Activated naive CD4-positive, alpha-beta T cell treated with anti-CD3 and anti-CD28 coated beads, Interleukin-2, amount 50 U/mL, for 24 hours (primary cell): ENCODE measurements around the gene KCNS3.
A peak's percentile ranks its signal among the peaks of the same experiment; 100 is the strongest.

ENCODE experiments used
- H3K27ac Mint-ChIP-seq: one replicate; pipeline ENCODE4 v1.8.0; 2021; ENCODE audit warnings: mild to moderate bottlenecking, mixed read lengths
- H3K27me3 Mint-ChIP-seq: one replicate; pipeline ENCODE4 v1.8.0; 2021; ENCODE audit warnings: mixed read lengths
- H3K36me3 Mint-ChIP-seq: one replicate; pipeline ENCODE4 v1.8.0; 2021; ENCODE audit warnings: mixed read lengths
- H3K4me1 Mint-ChIP-seq: one replicate; pipeline ENCODE4 v1.8.0; 2021; ENCODE audit warnings: mixed read lengths
- H3K4me3 Mint-ChIP-seq: one replicate; pipeline ENCODE4 v1.8.0; 2021; ENCODE audit warnings: mild to moderate bottlenecking, mixed read lengths
- H3K9me3 Mint-ChIP-seq: one replicate; pipeline ENCODE4 v1.8.0; 2021; ENCODE audit warnings: mixed read lengths

The KCNS3 gene

DNA sequence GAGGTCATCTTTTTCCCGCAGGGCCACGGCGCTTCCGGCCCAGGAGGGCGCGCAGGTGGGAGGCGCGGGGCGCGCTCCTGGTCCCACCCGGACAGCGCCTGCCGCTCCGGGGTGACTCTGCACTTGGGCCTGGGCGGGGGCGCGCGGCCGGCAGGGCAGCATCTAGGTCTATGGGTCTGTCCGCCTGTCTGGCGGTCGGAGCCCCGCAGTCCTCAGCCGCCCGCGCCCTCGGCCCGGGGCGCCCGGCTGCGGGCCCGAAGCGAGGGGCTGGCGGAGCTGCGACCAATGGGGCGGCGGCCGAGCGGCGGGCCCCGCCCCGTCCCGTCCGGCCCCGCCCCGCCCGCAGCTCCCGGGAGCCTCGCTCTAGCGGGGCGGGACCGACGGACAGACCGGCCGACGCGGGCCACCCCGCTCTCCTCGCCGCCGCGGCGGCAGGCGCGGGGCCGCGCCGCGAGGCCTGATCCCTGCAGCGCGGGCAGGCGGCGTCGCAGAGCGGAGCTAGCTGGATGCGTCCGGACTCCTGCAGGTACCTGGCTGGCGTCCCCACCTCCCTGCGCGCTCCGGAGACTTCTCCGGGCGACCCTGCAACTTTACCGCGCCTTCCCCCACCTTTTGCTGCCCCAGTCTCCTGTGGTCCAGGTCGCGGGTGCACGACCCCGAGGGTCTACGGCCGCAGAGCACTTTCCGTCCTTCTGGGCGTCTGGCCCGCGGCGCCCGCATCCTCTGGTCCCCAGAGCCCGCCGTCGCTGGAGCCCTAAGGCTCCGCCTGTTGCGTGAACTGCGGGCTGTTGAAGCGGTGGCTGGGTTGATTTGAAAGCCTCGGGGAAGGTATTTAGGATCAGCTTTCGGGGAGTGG, at the start of gene KCNS3:
TSS of gene KCNS3 (plus strand) at position 387 of the 856 bp plus-strand sequence. CDS start 52,342 bp downstream, outside the sequence.
- peak within 1 kb of the TSS; percentile 77 for H3K4me3 Mint-ChIP-seq
- H3K27me3 Mint-ChIP-seq = peaks cover 47% of the 10 kb centered on the region
- H3K9me3 Mint-ChIP-seq = no peaks in the 10 kb centered on the region

DNA sequence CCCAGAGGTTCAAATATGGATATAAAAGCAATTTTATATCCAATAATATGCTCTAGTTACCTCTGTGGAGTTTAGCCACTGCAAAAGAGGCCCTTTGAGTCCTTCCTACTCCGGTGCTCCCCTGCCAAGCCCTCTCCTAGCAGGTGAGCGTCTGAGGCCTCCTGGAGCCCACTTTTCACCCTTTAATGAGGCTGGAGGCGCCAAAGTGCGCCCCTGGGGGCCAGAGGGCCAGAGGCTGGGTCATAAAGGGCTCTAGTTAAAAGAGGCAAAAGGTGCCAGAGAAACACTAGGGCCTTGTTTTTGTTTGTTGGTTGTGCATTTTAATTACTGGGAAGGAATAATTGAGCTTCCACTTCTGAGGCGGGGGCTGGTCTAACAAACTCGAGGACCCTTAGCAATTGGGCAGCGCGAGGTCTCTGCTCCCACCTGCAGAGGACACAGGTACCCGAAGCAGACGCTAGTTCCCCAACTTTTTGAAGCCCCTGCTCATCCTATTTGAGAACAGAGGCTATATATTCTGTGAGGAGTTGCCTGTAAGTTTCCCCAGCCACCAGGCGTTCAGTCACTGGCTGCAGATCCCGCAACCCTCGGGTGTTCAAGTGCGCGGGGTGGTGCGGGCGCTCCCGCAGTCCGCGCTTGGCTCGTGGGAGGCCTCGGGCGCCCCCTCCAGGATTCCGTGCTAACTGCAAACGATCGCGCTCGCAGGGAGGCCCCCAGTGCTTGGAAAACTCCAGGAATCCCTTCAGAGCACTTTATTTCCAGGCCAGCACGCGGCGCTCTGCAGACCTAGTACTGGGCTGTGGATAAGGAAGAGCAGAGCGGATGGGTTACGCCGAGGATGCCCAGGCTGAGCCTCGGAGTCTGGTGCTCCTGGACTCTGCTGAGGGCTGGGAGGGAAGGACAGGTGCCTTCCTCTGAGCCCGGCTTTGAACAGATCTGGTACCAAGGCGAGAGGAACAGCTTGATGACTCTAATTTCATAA, 48.1 kb upstream of the KCNS3 start:
- Mint-ChIP-seq H3K9me3 (no peaks in the 10 kb centered on the region), H3K4me3 (no peak overlapping the region), H3K27me3 (peaks cover 18% of the 10 kb centered on the region), H3K36me3 (no peaks in the 10 kb centered on the region), H3K4me1 (no peaks in the 10 kb centered on the region), H3K27ac (no peak overlapping the region)

More for the DNA sequence above, at the start of gene KCNS3:
- no peak within 1 kb of the TSS for H3K27ac Mint-ChIP-seq
- H3K4me1 Mint-ChIP-seq = peaks cover 7% of the 10 kb centered on the region
- H3K36me3 Mint-ChIP-seq = no peaks in the 10 kb centered on the region

DNA sequence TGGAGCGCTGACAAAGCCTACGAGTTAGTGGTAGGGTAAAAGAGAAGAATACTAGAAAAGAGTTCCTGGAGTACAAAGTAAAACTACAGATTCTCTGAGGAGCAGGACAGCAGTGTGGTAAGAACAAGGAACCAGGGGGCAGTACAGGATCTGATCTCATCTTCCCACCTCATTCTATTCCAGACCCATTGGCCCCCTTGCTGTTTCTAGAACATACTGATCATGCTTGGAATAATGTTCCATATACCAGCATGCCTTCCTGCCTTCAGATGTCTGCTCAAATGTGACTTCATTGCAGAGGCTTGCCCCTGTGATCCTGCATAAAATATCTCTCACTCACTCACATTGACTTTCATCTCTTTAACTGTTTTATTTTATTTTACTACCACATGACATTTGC, 43.0 kb upstream of the KCNS3 start:
- H3K4me1 Mint-ChIP-seq = no peaks in the 10 kb centered on the region
- peaks cover 11% of the 10 kb centered on the region for H3K27me3 Mint-ChIP-seq
- no peaks in the 10 kb centered on the region for H3K36me3 Mint-ChIP-seq
- H3K4me3 Mint-ChIP-seq = no peak overlapping the region
- no peak overlapping the region for H3K27ac Mint-ChIP-seq
- H3K9me3 Mint-ChIP-seq = no peaks in the 10 kb centered on the region

DNA sequence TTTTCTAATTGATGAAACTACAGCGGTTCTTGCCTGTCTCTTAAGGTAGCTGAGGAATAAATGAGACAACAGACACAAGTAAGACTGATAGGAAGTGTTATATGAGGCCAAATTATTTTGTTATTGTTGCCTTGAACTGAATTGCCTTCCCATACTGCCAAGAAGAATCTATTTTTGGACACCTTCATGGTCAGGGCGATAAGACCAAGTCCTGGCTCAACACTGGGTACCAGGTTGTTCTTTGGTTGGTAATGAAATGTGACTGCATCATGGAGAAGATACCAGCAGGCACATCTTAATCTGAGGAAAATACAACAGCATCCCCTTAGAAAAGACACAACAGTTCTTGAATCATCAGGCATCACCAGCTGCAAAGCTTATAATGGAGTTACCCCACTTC, 38.5 kb upstream of the KCNS3 start:
- no peaks in the 10 kb centered on the region for H3K9me3 Mint-ChIP-seq
- H3K36me3 Mint-ChIP-seq = no peaks in the 10 kb centered on the region
- H3K4me3 Mint-ChIP-seq = no peak overlapping the region

GRCh38 chr2:17843457-17843856, 35.0 kb upstream of the KCNS3 start:
- H3K4me1 Mint-ChIP-seq = no peaks in the 10 kb centered on the region
- no peak overlapping the region for H3K27ac Mint-ChIP-seq
- no peaks in the 10 kb centered on the region for H3K27me3 Mint-ChIP-seq
- no peak overlapping the region for H3K4me3 Mint-ChIP-seq
- H3K9me3 Mint-ChIP-seq = no peaks in the 10 kb centered on the region
- no peaks in the 10 kb centered on the region for H3K36me3 Mint-ChIP-seq

More for the DNA sequence above, 38.5 kb upstream of the KCNS3 start:
- Mint-ChIP-seq H3K27me3 (peaks cover 1% of the 10 kb centered on the region), H3K4me1 (no peaks in the 10 kb centered on the region), H3K27ac (no peak overlapping the region)

DNA sequence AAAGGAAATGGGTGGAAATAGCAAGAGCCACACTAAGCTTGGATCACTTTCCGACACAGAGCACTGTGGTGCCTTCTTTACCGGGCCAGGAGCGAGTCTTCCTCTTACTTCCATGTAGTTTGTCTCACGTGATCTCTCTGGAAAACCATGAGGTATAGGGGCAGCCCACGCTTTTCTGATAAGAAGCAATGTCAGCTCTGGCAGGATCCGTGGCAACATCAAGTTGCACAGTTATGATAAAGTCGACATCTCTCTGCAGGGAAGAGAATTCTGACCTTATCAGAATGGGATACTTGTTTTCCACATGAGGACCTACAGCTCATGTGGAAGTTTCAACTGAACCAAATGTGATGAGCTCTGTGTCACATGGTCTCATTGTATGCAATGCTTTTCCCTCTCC, 32.7 kb upstream of the KCNS3 start:
- H3K4me1 Mint-ChIP-seq = no peaks in the 10 kb centered on the region
- H3K4me3 Mint-ChIP-seq = no peak overlapping the region
- H3K27ac Mint-ChIP-seq = no peak overlapping the region
- H3K36me3 Mint-ChIP-seq = no peaks in the 10 kb centered on the region
- peaks cover 3% of the 10 kb centered on the region for H3K27me3 Mint-ChIP-seq
- no peaks in the 10 kb centered on the region for H3K9me3 Mint-ChIP-seq

- Mint-ChIP-seq H3K4me3 (no peak overlapping the region), H3K9me3 (no peaks in the 10 kb centered on the region), H3K27me3 (peaks cover 3% of the 10 kb centered on the region), H3K27ac (no peak overlapping the region), H3K4me1 (no peaks in the 10 kb centered on the region), H3K36me3 (no peaks in the 10 kb centered on the region)
Measured at GRCh38 chr2:17846676-17847075, 31.8 kb upstream of the KCNS3 start.

DNA sequence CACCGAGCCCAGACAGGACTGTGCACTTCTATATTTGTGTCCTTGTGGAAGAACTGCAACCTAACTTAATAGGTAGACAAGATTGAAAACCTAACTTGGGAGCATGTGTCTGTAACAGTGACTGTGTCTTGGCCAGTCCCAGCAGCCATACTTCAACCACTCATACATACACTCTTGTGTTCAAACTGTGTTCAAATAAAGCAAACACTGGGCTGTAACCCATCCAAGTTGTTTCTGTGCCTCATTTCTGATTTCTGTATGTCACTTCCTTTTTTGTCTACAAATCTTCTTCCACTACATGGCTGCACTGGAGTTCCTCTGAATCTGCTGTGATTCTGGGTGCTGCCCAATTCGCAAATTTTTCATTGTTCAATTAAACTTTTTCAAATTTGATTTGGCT, 31.2 kb upstream of the KCNS3 start:
- no peaks in the 10 kb centered on the region for H3K4me1 Mint-ChIP-seq
- no peaks in the 10 kb centered on the region for H3K36me3 Mint-ChIP-seq
- H3K27ac Mint-ChIP-seq = no peak overlapping the region
- no peaks in the 10 kb centered on the region for H3K9me3 Mint-ChIP-seq
- no peak overlapping the region for H3K4me3 Mint-ChIP-seq
- H3K27me3 Mint-ChIP-seq = peaks cover 3% of the 10 kb centered on the region

- no peaks in the 10 kb centered on the region for H3K4me1 Mint-ChIP-seq
- H3K4me3 Mint-ChIP-seq = no peak overlapping the region
- H3K9me3 Mint-ChIP-seq = no peaks in the 10 kb centered on the region
- no peaks in the 10 kb centered on the region for H3K36me3 Mint-ChIP-seq
- H3K27me3 Mint-ChIP-seq = peaks cover 8% of the 10 kb centered on the region
- no peak overlapping the region for H3K27ac Mint-ChIP-seq
Measured at GRCh38 chr2:17849275-17849674, 29.2 kb upstream of the KCNS3 start.

- no peaks in the 10 kb centered on the region for H3K9me3 Mint-ChIP-seq
- H3K4me3 Mint-ChIP-seq = no peak overlapping the region
- no peaks in the 10 kb centered on the region for H3K4me1 Mint-ChIP-seq
- H3K27me3 Mint-ChIP-seq = peaks cover 8% of the 10 kb centered on the region
- H3K27ac Mint-ChIP-seq = no peak overlapping the region
- H3K36me3 Mint-ChIP-seq = no peaks in the 10 kb centered on the region
Measured at GRCh38 chr2:17850151-17850550, 28.3 kb upstream of the KCNS3 start.

GRCh38 chr2:17851731-17852585, 26.5 kb upstream of the KCNS3 start:
- no peaks in the 10 kb centered on the region for H3K9me3 Mint-ChIP-seq
- H3K27ac Mint-ChIP-seq = no peak overlapping the region
- no peaks in the 10 kb centered on the region for H3K36me3 Mint-ChIP-seq
- no peak overlapping the region for H3K4me3 Mint-ChIP-seq
- H3K27me3 Mint-ChIP-seq = peaks cover 8% of the 10 kb centered on the region
- H3K4me1 Mint-ChIP-seq = no peaks in the 10 kb centered on the region

DNA sequence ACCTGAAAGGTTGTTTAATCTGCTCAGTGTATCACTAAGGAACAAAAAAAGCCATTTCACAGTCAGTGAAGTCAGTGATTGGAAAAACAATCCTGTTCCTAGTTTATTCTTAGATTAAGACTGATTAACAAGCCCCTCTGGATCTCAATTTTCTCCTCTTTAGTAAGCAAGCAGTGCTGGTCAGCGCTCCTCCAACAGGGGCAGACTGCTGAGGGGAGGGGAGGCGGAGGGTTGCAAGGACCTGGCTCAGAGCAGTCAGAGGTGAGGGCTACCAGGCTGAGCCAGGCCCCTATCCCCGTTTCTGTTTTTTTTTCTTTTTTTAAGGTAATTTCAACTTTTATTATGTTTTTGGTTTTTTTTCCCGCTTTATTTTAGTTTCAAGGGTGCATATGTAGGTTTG, 24.7 kb upstream of the KCNS3 start:
- Mint-ChIP-seq H3K4me3 (no peak overlapping the region), H3K36me3 (no peaks in the 10 kb centered on the region), H3K9me3 (no peaks in the 10 kb centered on the region), H3K27ac (no peak overlapping the region), H3K4me1 (no peaks in the 10 kb centered on the region), H3K27me3 (peaks cover 16% of the 10 kb centered on the region)

- no peaks in the 10 kb centered on the region for H3K36me3 Mint-ChIP-seq
- peaks cover 26% of the 10 kb centered on the region for H3K27me3 Mint-ChIP-seq
- no peaks in the 10 kb centered on the region for H3K4me1 Mint-ChIP-seq
- H3K4me3 Mint-ChIP-seq = no peak overlapping the region
- H3K27ac Mint-ChIP-seq = no peak overlapping the region
- H3K9me3 Mint-ChIP-seq = no peaks in the 10 kb centered on the region
Measured at GRCh38 chr2:17857021-17857420, 21.4 kb upstream of the KCNS3 start.

- Mint-ChIP-seq H3K4me1 (no peaks in the 10 kb centered on the region), H3K27me3 (peaks cover 26% of the 10 kb centered on the region)
Measured at GRCh38 chr2:17858064-17858463, 20.4 kb upstream of the KCNS3 start.

DNA sequence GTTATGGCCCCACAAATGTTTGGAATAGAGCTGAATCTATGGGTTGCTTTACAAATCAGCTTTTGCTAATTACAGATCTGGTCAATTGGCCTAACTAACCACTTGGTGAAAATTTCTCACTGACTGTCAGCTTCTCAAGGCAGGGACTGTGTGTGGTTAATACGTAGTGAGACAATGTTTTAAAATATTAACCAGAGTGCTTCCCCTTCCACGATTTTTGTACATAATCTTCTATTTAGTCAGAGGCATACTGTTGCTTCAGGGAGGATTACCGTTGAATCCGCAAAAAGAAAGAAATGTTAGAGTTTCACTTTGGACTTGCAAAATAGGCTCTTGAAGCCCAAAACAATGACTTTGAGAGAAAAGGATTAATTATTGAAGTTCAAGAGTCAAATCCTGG, 14.9 kb upstream of the KCNS3 start:
- Mint-ChIP-seq H3K4me1 (no peaks in the 10 kb centered on the region), H3K4me3 (no peak overlapping the region), H3K9me3 (peaks cover 5% of the 10 kb centered on the region), H3K36me3 (no peaks in the 10 kb centered on the region), H3K27ac (no peak overlapping the region), H3K27me3 (peaks cover 15% of the 10 kb centered on the region)

More at GRCh38 chr2:17858064-17858463, 20.4 kb upstream of the KCNS3 start:
- Mint-ChIP-seq H3K27ac (no peak overlapping the region), H3K4me3 (no peak overlapping the region), H3K9me3 (no peaks in the 10 kb centered on the region), H3K36me3 (no peaks in the 10 kb centered on the region)
